Activated CD4-positive, CD25-positive, alpha-beta regulatory T cell treated with anti-CD3 and anti-CD28 coated beads, Interleukin-2, amount 50 U/mL, for 24 hours (primary cell): Measurements from ENCODE around the gene CALHM1.
"Not testable (repeated sequence)": the region's sequence is repeated elsewhere in the genome, so short reads cannot be mapped to it uniquely, and the experiment has no call there.

Experiments used
- ATAC-seq, 2 donors: fragments of 150-1000 bp; cut with Tn5 transposase; one replicate each; pipeline ENCODE4 v1.10.0; 2021; ENCODE audit warnings: mild to moderate bottlenecking in 1 of 2, moderate library complexity in 1 of 2

CALHM1 gene

GRCh38 chr10:103486635-103487409 is 28.1 kb upstream of the CALHM1 start:
- not testable (repeated sequence) for ATAC-seq

- ATAC-seq, result peak; percentile 64 to 82
Observed at GRCh38 chr10:103481974-103482531, 23.4 kb upstream of the CALHM1 start.

GRCh38 chr10:103480521-103480920 is 21.8 kb upstream of the CALHM1 start:
- ATAC-seq, result no peak

- no peak for ATAC-seq
Observed at GRCh38 chr10:103479135-103479534, 20.4 kb upstream of the CALHM1 start, which contains the start of gene CALHM3. Gene CALHM3 (minus strand): TSS chr10:103479240. CDS start chr10:103479032, 208 bp downstream.

- no peak for ATAC-seq
Observed at GRCh38 chr10:103478671-103479070, 20.0 kb upstream of the CALHM1 start.

- no peak for ATAC-seq
Observed at GRCh38 chr10:103476046-103476768, 17.5 kb upstream of the CALHM1 start.

- no peak for ATAC-seq
Observed at GRCh38 chr10:103475437-103475836, 16.7 kb upstream of the CALHM1 start.

- ATAC-seq, result no peak
Observed at GRCh38 chr10:103474077-103474476, 15.4 kb upstream of the CALHM1 start.

- ATAC-seq, result no peak
Observed at GRCh38 chr10:103473261-103473671, 14.6 kb upstream of the CALHM1 start.

GRCh38 chr10:103472005-103472404 is 13.3 kb upstream of the CALHM1 start:
- no peak for ATAC-seq

- ATAC-seq, result peak; percentile 80 to 84
Observed at GRCh38 chr10:103470761-103471653, 12.3 kb upstream of the CALHM1 start.

GRCh38 chr10:103469201-103469600 is 10.5 kb upstream of the CALHM1 start:
- no peak for ATAC-seq

- no peak for ATAC-seq
Observed at GRCh38 chr10:103467406-103467805, 8.7 kb upstream of the CALHM1 start.

GRCh38 chr10:103466734-103467133 is 8.0 kb upstream of the CALHM1 start:
- no peak for ATAC-seq

- ATAC-seq, result no peak
Observed at GRCh38 chr10:103465411-103466179, 6.9 kb upstream of the CALHM1 start.

GRCh38 chr10:103463499-103463898 is 4.8 kb upstream of the CALHM1 start:
- ATAC-seq, result no peak

GRCh38 chr10:103459615-103460014 is 915 bp upstream of the CALHM1 start:
- no peak for ATAC-seq

GRCh38 chr10:103457896-103458583 is 660 bp downstream of the CALHM1 start:
- ATAC-seq, result no peak

GRCh38 chr10:103457176-103457712 is 1.5 kb downstream of the CALHM1 start:
- ATAC-seq, result no peak

GRCh38 chr10:103456074-103456660 is 2.5 kb downstream of the CALHM1 start:
- ATAC-seq, result no peak
